Panc1 (cell line): ENCODE results near the gene TMED5.

ENCODE experiments used
- CTCF ChIP-seq: fragments of 450-650 bp; IDR thresholded peaks from 2 replicates; pipeline ENCODE4 v1.5.1; 2017; ENCODE audit warnings: mild to moderate bottlenecking
- POLR2AphosphoS5 ChIP-seq: IDR thresholded peaks from 2 replicates; pipeline ENCODE4 v1.6.1; 2012; ENCODE audit warnings: mild to moderate bottlenecking, low read depth, low read length, moderate library complexity
- SIN3A ChIP-seq: IDR thresholded peaks from 2 replicates; pipeline ENCODE4 v1.6.1; 2012; ENCODE audit warnings: low read depth, mild to moderate bottlenecking, low read length, moderate library complexity, borderline replicate concordance; ENCODE audit not compliant: insufficient read depth
- TCF7L2 ChIP-seq: IDR thresholded peaks from 2 replicates; pipeline ENCODE4 v1.6.1; 2011; ENCODE audit warnings: mild to moderate bottlenecking, low read depth, low read length, inconsistent platforms

- TF ChIP-seq TCF7L2 (no peak), CTCF (no peak), SIN3A (no peak), POLR2AphosphoS5 (no peak)
These were observed 68.7 kb downstream of the TMED5 start for GRCh38 chr1:93111561-93111960.
